K562 (cell line): ENCODE results near the gene MYBPHL. TPM values are rescaled to one million over a fixed set of nuclear protein-coding genes. Genes with fewer than 3 reads are reported as not detected.
A peak's percentile ranks its signal among the peaks of the same experiment; 100 is the strongest.

ENCODE experiments used
- ATAC-seq: fragments of 200-7000 bp; cut with Tn5 transposase; 3 replicates; pipeline ENCODE4 v1.9.1; 2020; ENCODE audit warnings: moderate library complexity
- BruUV-seq: library from RNA; stranded (reverse); fragments of 400-500 nt; replicated peaks from 2 replicates; lab custom pipeline; 2021; lab: Mats Ljungman, UMichigan
- CTCF ChIA-PET: fragments of 300-600 bp; formaldehyde crosslinking; extraction: SDS; loops from one replicate; lab custom pipeline; 2021; ENCODE audit warnings: low intra/inter-chr PET ratio; lab: Yijun Ruan, JAX
- POLR2A ChIA-PET: fragments of 300-600, 350-650 bp; sonication (Branson Sonifier 250); formaldehyde crosslinking; extraction: SDS; loops from one replicate; lab custom pipeline; 2021; ENCODE audit warnings: antibody characterized with exemption, inconsistent platforms; lab: Yijun Ruan, JAX
- DNase-seq, 4 experiments: peaks; one replicate each; pipeline versions ENCODE4 v3.0.0 to v3.0.0-alpha.2; 2011 to 2018; ENCODE audit warnings: low spot score in 3 of 4, mixed read lengths in 3 of 4; ENCODE audit errors: extremely low read depth in 1 of 4
- FAIRE-seq: peaks from 2 replicates; lab custom pipeline; 2011; peaks lifted over from hg19 to GRCh38; lab: Jason Lieb, UNC
- H2AFZ ChIP-seq: 2 replicates; pipeline ENCODE4 v1.6.0; 2011; ENCODE audit warnings: low read depth, low read length, control low read depth, inconsistent platforms
- H3K27ac ChIP-seq: fragments of 200-600 bp; 3 replicates; pipeline ENCODE4 v1.8.0; 2011; ENCODE audit warnings: low read depth, mild to moderate bottlenecking, control low read depth, inconsistent platforms, low read length, moderate library complexity, mixed read lengths; ENCODE audit errors: extremely low read depth
- H3K27me3 ChIP-seq, 2 experiments: fragments of 300-600 bp in 1 of 2; 2 replicates in 1 of 2; 3 replicates in 1 of 2; pipeline versions ENCODE4 v1.6.0 to v1.8.0; 2011; ENCODE audit warnings: inconsistent platforms in 2 of 2, low read length in 2 of 2, mild to moderate bottlenecking in 1 of 2, mixed read lengths in 1 of 2, moderate library complexity in 1 of 2; ENCODE audit not compliant: control insufficient read depth in 2 of 2, insufficient read depth in 2 of 2
- H3K36me3 ChIP-seq: fragments of 300-600 bp; 3 replicates; pipeline ENCODE4 v1.8.0; 2011; ENCODE audit warnings: mild to moderate bottlenecking, low read length, inconsistent platforms; ENCODE audit not compliant: control insufficient read depth, insufficient read depth
- H3K4me1 ChIP-seq, 2 experiments: fragments of 200-600 bp in 1 of 2; replicated peaks in 1 of 2; 2 replicates in 1 of 2; 3 replicates in 1 of 2; pipeline versions ENCODE4 v1.5.1 to v1.8.0; 2011; ENCODE audit warnings: inconsistent platforms in 2 of 2, low read length in 2 of 2, mild to moderate bottlenecking in 1 of 2, mixed read lengths in 1 of 2, moderate library complexity in 1 of 2; ENCODE audit not compliant: control insufficient read depth in 2 of 2, insufficient read depth in 2 of 2
- H3K4me2 ChIP-seq: 2 replicates; pipeline ENCODE4 v1.6.1; 2011; ENCODE audit warnings: low read length, control low read depth, inconsistent platforms, mixed read lengths; ENCODE audit not compliant: insufficient read depth
- H3K4me3 ChIP-seq: fragments of 200-600 bp; sonication (generic), shearing (Covaris generic); 2 replicates; pipeline ENCODE4 v1.5.1; 2016; ENCODE audit warnings: control low read depth, inconsistent platforms
- H3K79me2 ChIP-seq: fragments of 200-600 bp; 3 replicates; pipeline ENCODE4 v1.8.0; 2011; ENCODE audit warnings: low read length, inconsistent platforms; ENCODE audit not compliant: control insufficient read depth, insufficient read depth
- H3K9ac ChIP-seq, 2 experiments: 2 replicates each; pipeline versions ENCODE4 v1.6.0 to v1.6.1; 2011; ENCODE audit warnings: low read depth in 2 of 2, low read length in 2 of 2, control low read depth in 1 of 2, inconsistent platforms in 1 of 2, mild to moderate bottlenecking in 1 of 2, mixed read lengths in 1 of 2; ENCODE audit not compliant: insufficient read depth in 1 of 2
- H3K9me1 ChIP-seq: one replicate; pipeline ENCODE4 v1.6.0; 2011; ENCODE audit warnings: inconsistent platforms, mild to moderate bottlenecking, low read length, moderate library complexity; ENCODE audit not compliant: control insufficient read depth, insufficient read depth
- H3K9me3 ChIP-seq: replicated peaks from 2 replicates; pipeline ENCODE4 v1.5.1; 2011; ENCODE audit warnings: low read depth, low read length, inconsistent platforms; ENCODE audit not compliant: control insufficient read depth, insufficient read depth
- H4K20me1 ChIP-seq: replicated peaks from 2 replicates; pipeline ENCODE4 v1.6.1; 2011; ENCODE audit warnings: low read length, inconsistent platforms, mixed read lengths; ENCODE audit not compliant: control insufficient read depth, insufficient read depth
- CGGBP1 ChIP-seq: fragments of 250-450 bp; sonication (Bioruptor Pico); IDR thresholded peaks from 2 replicates; pipeline ENCODE4 v1.9.0; 2021; ENCODE audit warnings: mild to moderate bottlenecking
- MED1 ChIP-seq: sonication (generic); formaldehyde crosslinking; IDR thresholded peaks from 2 replicates; pipeline ENCODE4 v1.8.1; 2023; ENCODE audit warnings: missing genetic modification reagents, borderline replicate concordance
- PHF20 ChIP-seq: fragments of 450-650 bp; IDR thresholded peaks from 2 replicates; pipeline ENCODE4 v1.6.1; 2018; ENCODE audit not compliant: partially characterized antibody
- ZNF408 ChIP-seq: fragments of 250-450 bp; sonication (Bioruptor Pico); IDR thresholded peaks from 2 replicates; pipeline ENCODE4 v1.4.0; 2020; ENCODE audit warnings: low read depth, mild to moderate bottlenecking, moderate library complexity
- WGBS: fragments of 100-300 bp; shearing (Covaris generic); methylation state at CpG from one replicate; pipeline ENCODE4 v1.1.6; 2016; ENCODE audit warnings: low coverage, mixed read lengths; ENCODE audit not compliant: insufficient coverage; ENCODE audit errors: missing lambda C conversion rate; 5-methylcytosine and 5-hydroxymethylcytosine counted together
- in situ Hi-C: fragments of 300-500 bp; cut with MboI; formaldehyde crosslinking; loops from 4 replicates; pipeline ENCODE4 v1.15.0; 2018; ENCODE audit warnings: inconsistent platforms, mixed read lengths
- intact Hi-C: fragments of 100-400 bp; cut with micrococcal nuclease; formaldehyde crosslinking; loops from 2 replicates; pipeline ENCODE4 v1.14.2; 2022
- polyA plus RNA-seq, 8 experiments: library from polyadenylated mRNA; depleted of rRNA in 4 of 8; stranded (reverse) in 5 of 8; unstranded in 3 of 8; fragments of >200 nt; fragmentation: Nextera tagmentation in 2 of 8; fragmentation: Illumina TruSeq in 1 of 8; extraction: Ambion mirVana in 2 of 8; extraction: Trizol in 1 of 8; gene quantifications; 2 replicates each; pipeline versions ENCODE4 v1.2.1 to v1.2.3, GENCODE V29; 2011 to 2014; ENCODE audit warnings: inconsistent platforms in 1 of 8, missing spikeins in 1 of 8
- total RNA-seq, 7 experiments: library from RNA; depleted of rRNA in 6 of 7; stranded (reverse); fragments of >200 nt in 6 of 7; fragmentation: Illumina TruSeq in 2 of 7; extraction: Trizol in 2 of 7; gene quantifications; 2 replicates each; pipeline versions ENCODE4 v1.2.1 to v1.2.3, GENCODE V29; 2011 to 2021; ENCODE audit warnings: low replicate concordance in 1 of 7

Gene MYBPHL
- total and polyA plus RNA-seq, 9 of the 15 experiments (the other 6 are each of a cell fraction or from before 2014, with no cell fraction given) = 0.20 to 1.9 (median 0.33) TPM

- no peaks in the 10 kb centered on the region for H3K27me3 ChIP-seq
- H3K27ac ChIP-seq = no peak overlapping the region
- BruUV-seq = no TSS peak
- no peak overlapping the region for H2AFZ ChIP-seq
- TF ChIP-seq MED1 (CRISPR knock-in tag) (0 out of 2 replicates have a peak, but pooled peaks have one; percentile 74), CGGBP1 (CRISPR knock-in tag) (no peak), PHF20 (no peak), ZNF408 (CRISPR knock-in tag) (no peak)
- TF ChIP-seq, all 486 proteins: peak for 1
- intact Hi-C loops (loop anchor here (1.0 to 10.0 kb wide), 4 partner anchors 61 to 270 kb away; partner anchors contain the start of gene ELAPOR1), in situ Hi-C loops (loop anchor here (5.0 kb wide), 2 partner anchors 140 to 270 kb away; no protein-coding TSS in a partner anchor)
- no peak overlapping the region for H3K4me3 ChIP-seq
- POLR2A ChIA-PET = interaction anchor here (1.0 to 1.4 kb wide), 2 partner anchors 20 to 136 kb away, joined by 3 to 9 read pairs; partner anchors contain the start of genes PSRC1 and SORT1
- no peaks in the 10 kb centered on the region for H3K79me2 ChIP-seq
- no peaks in the 10 kb centered on the region for H3K9me1 ChIP-seq
- peaks cover 0 to 40% of the 10 kb centered on the region in 2 experiments; a peak in 2 of 5 replicates for H3K4me1 ChIP-seq
- 75% methylated on average over 21 of the region's 22 CpGs for WGBS
- no peaks in the 10 kb centered on the region for H3K9me3 ChIP-seq
- CTCF ChIA-PET = interaction anchor here (2.4 to 5.5 kb wide), 3 partner anchors 61 to 270 kb away, joined by 28 to 91 read pairs (median 32); partner anchors contain the start of gene SORT1
- no peak for ATAC-seq
- peak overlapping the region in 1 of 2 experiments; percentile 36; a peak in 1 of 4 replicates for H3K9ac ChIP-seq
- no peak for DNase-seq
- H3K36me3 ChIP-seq = peaks cover 39% of the 10 kb centered on the region; the same call in 2 of the 3 replicates
- H3K4me2 ChIP-seq = no peak overlapping the region
- H4K20me1 ChIP-seq = no peaks in the 10 kb centered on the region
- FAIRE-seq = no peak
These were observed 44.4 kb downstream of the MYBPHL start for GRCh38 chr1:109262231-109263055.
